NCI-H774 (cell line): ENCODE results near the gene TRIM40.
A peak's percentile ranks its signal among the peaks of the same experiment; 100 is the strongest.

Experiments used
- DNase-seq: peaks from one replicate; lab custom pipeline; 2025; lab: John Stamatoyannopoulos, UW

TRIM40 gene

GRCh38 chr6:30135757-30136156 lies at the start of gene TRIM40:
TSS of gene TRIM40 (plus strand) at chr6:30136140. CDS start at chr6:30137037, 897 bp downstream.
- DNase-seq = no peak

GRCh38 chr6:30087876-30088275 lies 48.1 kb upstream of the TRIM40 start:
- no peak for DNase-seq

GRCh38 chr6:30091577-30092381 lies 44.2 kb upstream of the TRIM40 start:
- no peak for DNase-seq

- no peak for DNase-seq
These were observed 42.9 kb upstream of the TRIM40 start for GRCh38 chr6:30092852-30093543.

GRCh38 chr6:30093951-30094661 lies 41.8 kb upstream of the TRIM40 start:
- no peak for DNase-seq

GRCh38 chr6:30096829-30097228 lies 39.1 kb upstream of the TRIM40 start:
- DNase-seq = no peak

- DNase-seq = no peak
These were observed 37.8 kb upstream of the TRIM40 start for GRCh38 chr6:30097902-30098768.

GRCh38 chr6:30100154-30100553 lies 35.8 kb upstream of the TRIM40 start:
- DNase-seq = no peak

GRCh38 chr6:30100585-30101443 lies 35.1 kb upstream of the TRIM40 start:
- no peak for DNase-seq

GRCh38 chr6:30101444-30102413 lies 34.2 kb upstream of the TRIM40 start:
- DNase-seq = peak; percentile 74

GRCh38 chr6:30102414-30102969 lies 33.4 kb upstream of the TRIM40 start:
- no peak for DNase-seq

- DNase-seq = peak; percentile 75
These were observed 32.7 kb upstream of the TRIM40 start for GRCh38 chr6:30102970-30103871.

- DNase-seq = no peak
These were observed 32.1 kb upstream of the TRIM40 start for GRCh38 chr6:30103872-30104179.

GRCh38 chr6:30104661-30105060 lies 31.3 kb upstream of the TRIM40 start:
- DNase-seq = no peak

- no peak for DNase-seq
These were observed 24.6 kb upstream of the TRIM40 start for GRCh38 chr6:30111266-30111856.

- DNase-seq = no peak
These were observed 23.4 kb upstream of the TRIM40 start for GRCh38 chr6:30112402-30112994.

- DNase-seq = no peak
These were observed 22.8 kb upstream of the TRIM40 start, which contains the start of gene TRIM31 for GRCh38 chr6:30113003-30113759. TSS of gene TRIM31 (minus strand) at chr6:30113090. CDS start at chr6:30112805, 285 bp downstream.
